ENCODE results near the gene COX7A2. TPM values are rescaled to one million over a fixed set of nuclear protein-coding genes. Genes with fewer than 3 reads are reported as not detected.

COX7A2 gene
- total RNA-seq, 1 donor from 2014 or later, result 342 TPM

DNA sequence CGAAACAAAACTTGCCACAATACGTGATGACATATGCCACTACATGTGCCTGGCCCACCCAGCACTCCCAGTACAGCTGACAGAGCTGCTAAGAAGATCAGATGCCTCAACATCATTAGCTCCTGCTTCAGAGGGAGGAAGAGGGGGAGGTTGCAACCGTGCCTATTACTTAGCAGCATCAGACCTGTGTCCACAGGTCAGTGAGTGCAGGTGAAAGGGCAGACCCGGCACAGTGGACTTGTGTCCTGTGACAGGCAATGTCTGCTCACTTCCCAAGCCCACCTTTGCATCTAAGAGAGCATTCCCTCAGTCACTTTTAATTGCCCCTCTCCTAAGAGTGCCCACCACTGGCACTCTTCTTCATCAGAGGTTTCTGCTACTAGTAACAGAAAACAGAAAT, 28.3 kb downstream of the COX7A2 start:
- H3K4me3 ChIP-seq (ENCODE audit: low read depth, low read length), result no peak overlapping the region
- no peak for DNase-seq (ENCODE audit: low read depth)
- TF ChIP-seq, protein P1, sequence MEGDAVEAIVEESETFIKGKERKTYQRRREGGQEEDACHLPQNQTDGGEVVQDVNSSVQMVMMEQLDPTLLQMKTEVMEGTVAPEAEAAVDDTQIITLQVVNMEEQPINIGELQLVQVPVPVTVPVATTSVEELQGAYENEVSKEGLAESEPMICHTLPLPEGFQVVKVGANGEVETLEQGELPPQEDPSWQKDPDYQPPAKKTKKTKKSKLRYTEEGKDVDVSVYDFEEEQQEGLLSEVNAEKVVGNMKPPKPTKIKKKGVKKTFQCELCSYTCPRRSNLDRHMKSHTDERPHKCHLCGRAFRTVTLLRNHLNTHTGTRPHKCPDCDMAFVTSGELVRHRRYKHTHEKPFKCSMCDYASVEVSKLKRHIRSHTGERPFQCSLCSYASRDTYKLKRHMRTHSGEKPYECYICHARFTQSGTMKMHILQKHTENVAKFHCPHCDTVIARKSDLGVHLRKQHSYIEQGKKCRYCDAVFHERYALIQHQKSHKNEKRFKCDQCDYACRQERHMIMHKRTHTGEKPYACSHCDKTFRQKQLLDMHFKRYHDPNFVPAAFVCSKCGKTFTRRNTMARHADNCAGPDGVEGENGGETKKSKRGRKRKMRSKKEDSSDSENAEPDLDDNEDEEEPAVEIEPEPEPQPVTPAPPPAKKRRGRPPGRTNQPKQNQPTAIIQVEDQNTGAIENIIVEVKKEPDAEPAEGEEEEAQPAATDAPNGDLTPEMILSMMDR (conservative IDR thresholded peaks at IDR 0.05; ENCODE audit: low read depth, low read length), result no peak

DNA sequence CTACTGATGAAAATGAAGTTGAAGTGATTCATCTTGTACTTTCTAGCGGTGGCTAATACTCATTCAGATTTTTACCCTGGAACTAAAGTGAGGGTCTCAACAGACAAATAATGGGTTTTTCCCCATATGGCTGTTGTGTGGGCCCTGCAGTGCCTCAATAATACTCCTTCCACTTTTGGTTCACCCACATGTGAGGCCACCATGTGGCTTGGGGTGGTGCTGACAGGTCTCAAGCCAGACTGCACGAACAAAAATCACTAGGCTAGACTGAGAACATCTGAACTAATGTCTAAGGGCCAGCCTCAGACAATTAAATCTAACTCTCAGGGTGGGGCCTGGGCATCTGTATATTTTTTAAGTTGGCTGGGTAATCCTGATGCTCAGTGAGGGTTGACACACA, 29.9 kb downstream of the COX7A2 start:
- TF ChIP-seq, protein P1 (conservative IDR thresholded peaks at IDR 0.05; ENCODE audit: low read depth, low read length), result no peak
- H3K4me3 ChIP-seq (ENCODE audit: low read depth, low read length), result no peak overlapping the region
- no peak for DNase-seq (ENCODE audit: low read depth)

DNA sequence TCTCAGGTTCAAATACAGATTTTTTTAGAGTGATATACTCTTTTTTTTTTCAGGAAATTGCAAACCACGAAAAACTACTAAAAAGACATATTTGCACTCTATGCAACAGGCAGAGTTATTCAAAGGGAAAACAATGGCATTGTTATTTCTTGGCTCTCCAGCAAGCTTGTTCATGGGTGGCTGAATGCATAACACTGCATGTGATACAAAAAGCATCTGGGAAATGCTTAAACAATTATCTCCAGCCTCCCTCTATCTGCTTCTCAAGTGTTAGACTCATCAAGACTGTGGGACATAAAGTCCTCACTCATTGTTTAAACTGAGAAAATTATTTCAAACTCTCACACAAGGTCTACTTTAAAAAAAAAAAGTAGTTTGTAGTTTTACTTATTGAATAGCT, 30.5 kb downstream of the COX7A2 start:
- H3K4me3 ChIP-seq (ENCODE audit: low read depth, low read length), result no peak overlapping the region
- no peak for DNase-seq (ENCODE audit: low read depth)
- TF ChIP-seq, protein P1 (conservative IDR thresholded peaks at IDR 0.05; ENCODE audit: low read depth, low read length), result no peak

DNA sequence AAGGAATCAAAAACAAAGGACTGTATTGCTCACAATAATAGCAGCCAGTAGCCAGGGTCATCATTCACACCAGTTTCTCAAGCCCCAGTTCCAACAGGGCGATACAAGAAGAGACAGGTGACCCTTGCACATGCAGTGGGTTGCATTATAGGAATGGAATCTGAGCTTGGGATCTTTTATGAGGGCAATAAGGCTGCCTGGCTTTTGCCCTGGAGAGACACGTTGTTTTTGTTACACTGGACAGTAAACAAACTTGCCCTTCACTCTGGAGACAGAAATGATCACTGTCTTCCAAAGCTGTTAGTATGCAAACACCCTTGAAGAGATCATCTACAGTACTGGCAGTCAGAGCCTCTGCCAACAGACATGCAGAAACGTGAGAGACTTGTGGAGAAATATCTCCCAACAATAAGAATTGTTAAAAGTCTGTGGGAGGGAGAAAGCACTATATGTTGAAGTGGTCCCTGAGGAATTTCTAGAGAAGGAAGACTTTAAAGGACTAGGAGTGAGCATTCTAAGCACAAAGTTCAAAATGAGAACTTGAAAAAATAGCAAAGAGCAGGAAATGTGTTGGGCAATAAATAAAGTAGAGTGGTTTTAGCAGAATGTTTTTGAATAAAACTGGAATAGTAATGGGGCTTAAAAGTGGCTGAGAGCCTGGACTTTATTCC, 31.5 kb downstream of the COX7A2 start:
- no peak for DNase-seq (ENCODE audit: low read depth)
- TF ChIP-seq, protein P1 (conservative IDR thresholded peaks at IDR 0.05; ENCODE audit: low read depth, low read length), result no peak
- no peak overlapping the region for H3K4me3 ChIP-seq (ENCODE audit: low read depth, low read length)

DNA sequence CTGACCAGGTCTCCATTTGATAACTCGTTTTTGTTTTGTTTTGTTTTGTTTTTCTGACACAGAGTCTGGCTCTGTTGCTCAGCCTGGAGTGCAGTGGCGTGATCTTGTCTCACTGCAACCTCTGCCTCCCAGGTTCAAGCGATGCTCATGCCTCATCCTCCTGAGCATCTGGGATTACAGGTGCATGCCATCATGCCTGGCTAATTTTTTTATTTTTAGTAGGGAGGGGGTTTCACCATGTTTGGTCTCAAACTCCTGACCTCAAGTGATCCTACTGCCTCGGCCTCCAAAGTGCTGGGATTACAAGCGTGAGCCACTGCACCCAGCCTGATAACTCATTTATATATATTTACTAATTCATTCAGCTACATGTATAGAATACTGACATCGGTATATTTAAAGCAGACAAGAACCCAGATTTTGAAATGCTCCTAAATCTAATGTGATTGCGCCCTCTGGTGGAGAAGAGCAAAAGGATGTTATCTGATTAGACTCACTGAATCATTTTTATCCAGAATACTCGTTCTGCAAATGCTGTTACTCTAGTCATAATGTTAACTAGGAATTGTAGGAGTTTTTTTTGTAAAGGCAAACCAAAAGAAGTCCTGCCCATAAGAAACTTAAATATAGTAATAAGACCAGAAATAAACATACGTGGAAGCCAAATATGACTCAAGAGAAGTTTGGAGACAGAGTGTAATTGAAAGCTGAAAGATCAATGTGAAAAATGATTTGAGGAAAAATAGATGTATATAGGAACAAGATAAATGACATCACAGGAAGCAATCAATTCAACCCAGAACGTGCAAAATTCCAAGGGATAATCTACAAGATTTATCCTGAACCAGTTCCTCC, 32.5 kb downstream of the COX7A2 start:
- TF ChIP-seq, protein P1 (conservative IDR thresholded peaks at IDR 0.05; ENCODE audit: low read depth, low read length), result peak; percentile 79
- DNase-seq (ENCODE audit: low read depth), result no peak
- H3K4me3 ChIP-seq (ENCODE audit: low read depth, low read length), result no peak overlapping the region

DNA sequence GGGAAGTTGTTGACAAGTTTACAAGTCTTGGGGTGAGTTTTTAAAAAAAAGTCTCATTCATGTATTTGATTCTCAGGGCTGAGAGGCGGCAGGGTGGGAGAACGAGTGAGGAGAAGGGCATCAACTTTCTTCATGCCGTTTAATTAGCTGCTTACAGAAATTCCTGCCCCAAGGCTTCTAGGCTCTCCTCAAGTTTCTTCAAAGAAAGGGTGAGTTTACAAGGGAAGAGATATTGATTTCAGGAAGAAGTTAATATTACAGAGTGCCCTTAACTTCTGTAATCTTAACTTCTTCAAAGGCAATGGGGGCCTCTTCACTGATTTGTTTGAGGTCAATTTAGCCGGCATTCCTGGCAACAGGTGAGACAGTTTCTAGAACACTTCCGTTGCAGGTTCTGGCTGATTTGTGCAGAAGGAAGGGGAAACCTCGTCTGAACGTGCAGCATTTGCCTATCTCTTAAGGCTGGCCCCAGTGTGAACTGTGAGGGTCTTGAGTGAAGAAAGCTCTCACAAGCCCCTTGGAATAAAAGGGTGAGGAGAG, 34.3 kb downstream of the COX7A2 start:
- DNase-seq (ENCODE audit: low read depth), result no peak
- H3K4me3 ChIP-seq (ENCODE audit: low read depth, low read length), result no peak overlapping the region
- TF ChIP-seq, protein P1 (conservative IDR thresholded peaks at IDR 0.05; ENCODE audit: low read depth, low read length), result no peak
